ENCODE data around the gene LST1. TPM values are rescaled to one million over a fixed set of nuclear protein-coding genes. Genes with fewer than 3 reads are reported as not detected.

Gene LST1
- total and polyA plus RNA-seq, 2 of the 4 experiments (the other 2 are of a cell fraction), result not detected

Small RNAs within 50 kb of the gene (microRNA-seq; reads per million reads assigned to microRNA genes)
- gene MIR6832 (ENCODE audit: insufficient read depth in 1 of 2, insufficient read length in 1 of 2, unreplicated experiment in 1 of 2), result 0 to 0.37 reads per million in 2 experiments
- gene SNORA38 (ENCODE audit: insufficient read depth, insufficient read length), result 4.1 reads per million
- 75.4 reads per million, percentile 79 among the genes with 10 or more reads in this experiment for gene SNORD117 (ENCODE audit: insufficient read depth, insufficient read length)
- gene SNORD84 (ENCODE audit: insufficient read depth, insufficient read length), result not detected
- not detected for gene UQCRHP1 (ENCODE audit: insufficient read depth, insufficient read length)

Small RNAs within 50 kb of the gene (small RNA-seq; reads per million reads assigned to genes)
- gene MIR6832, result 0 to 0.76 (median 0) reads per million in 5 experiments
- 6.6 to 379 (median 25.4) reads per million in 5 experiments for gene SNORA38
- gene SNORD117, result 3.0 to 124 (median 29.1) reads per million in 5 experiments
- 0 reads per million in 5 experiments for gene SNORD84
- gene UQCRHP1, result 0 reads per million in 5 experiments

Other genes starting within 250 kb of the LST1 start
Only the 30 nearest of the 35 such genes appear.
- 52.2 and 55.9 TPM in 2 replicates for gene MICA, start 182.7 kb upstream of the LST1 start, total RNA-seq (2012; rRNA removed)
- 67.7 and 72.8 TPM in 2 replicates for gene MICA, start 182.7 kb upstream of the LST1 start, polyA plus RNA-seq (2012; rRNA removed)
- gene MICB, start 88.1 kb upstream of the LST1 start, total RNA-seq (2012; rRNA removed), result 11.1 and 11.7 TPM in 2 replicates
- 9.6 and 9.9 TPM in 2 replicates for gene MICB, start 88.1 kb upstream of the LST1 start, polyA plus RNA-seq (2012; rRNA removed)
- not detected in 2 replicates for gene MCCD1, start 57.3 kb upstream of the LST1 start, total RNA-seq (2012; rRNA removed)
- gene MCCD1, start 57.3 kb upstream of the LST1 start, polyA plus RNA-seq (2012; rRNA removed), result not detected in 2 replicates
- gene DDX39B, start 44.3 kb upstream of the LST1 start, total RNA-seq (2012; rRNA removed), result 640 and 796 TPM in 2 replicates
- 371 and 477 TPM in 2 replicates for gene DDX39B, start 44.3 kb upstream of the LST1 start, polyA plus RNA-seq (2012; rRNA removed)
- 1.4 and 3.1 TPM in 2 replicates for gene ATP6V1G2, start 39.7 kb upstream of the LST1 start, total RNA-seq (2012; rRNA removed)
- gene ATP6V1G2, start 39.7 kb upstream of the LST1 start, polyA plus RNA-seq (2012; rRNA removed), result 4.8 and 6.5 TPM in 2 replicates
- 10.0 and 10.8 TPM in 2 replicates for gene NFKBIL1, start 38.7 kb upstream of the LST1 start, total RNA-seq (2012; rRNA removed)
- gene NFKBIL1, start 38.7 kb upstream of the LST1 start, polyA plus RNA-seq (2012; rRNA removed), result 7.8 and 9.5 TPM in 2 replicates
- gene LTA, start 14.0 kb upstream of the LST1 start, total RNA-seq (2012; rRNA removed), result not detected in 2 replicates
- not detected in 2 replicates for gene LTA, start 14.0 kb upstream of the LST1 start, polyA plus RNA-seq (2012; rRNA removed)
- not detected in 2 replicates for gene TNF, start 10.7 kb upstream of the LST1 start, total RNA-seq (2012; rRNA removed)
- not detected in 2 replicates for gene TNF, start 10.7 kb upstream of the LST1 start, polyA plus RNA-seq (2012; rRNA removed)
- gene LTB, start 3.9 kb upstream of the LST1 start, total RNA-seq (2012; rRNA removed), result not detected in 2 replicates
- not detected in 2 replicates for gene LTB, start 3.9 kb upstream of the LST1 start, polyA plus RNA-seq (2012; rRNA removed)
- not detected in 2 replicates for gene NCR3, start 6.7 kb downstream of the LST1 start, total RNA-seq (2012; rRNA removed)
- not detected in 2 replicates for gene NCR3, start 6.7 kb downstream of the LST1 start, polyA plus RNA-seq (2012; rRNA removed)
- gene AIF1, start 29.0 kb downstream of the LST1 start, total RNA-seq (2012; rRNA removed), result not detected in 2 replicates
- not detected in 2 replicates for gene AIF1, start 29.0 kb downstream of the LST1 start, polyA plus RNA-seq (2012; rRNA removed)
- gene PRRC2A, start 34.4 kb downstream of the LST1 start, total RNA-seq (2012; rRNA removed), result 7.7 and 8.1 TPM in 2 replicates
- 88.6 and 101 TPM in 2 replicates for gene PRRC2A, start 34.4 kb downstream of the LST1 start, polyA plus RNA-seq (2012; rRNA removed)
- 40.7 and 41.4 TPM in 2 replicates for gene BAG6, start 66.4 kb downstream of the LST1 start, total RNA-seq (2012; rRNA removed)
- gene BAG6, start 66.4 kb downstream of the LST1 start, polyA plus RNA-seq (2012; rRNA removed), result 134 and 151 TPM in 2 replicates
- 0.83 and 1.4 TPM in 2 replicates for gene APOM, start 69.6 kb downstream of the LST1 start, total RNA-seq (2012; rRNA removed)
- gene APOM, start 69.6 kb downstream of the LST1 start, polyA plus RNA-seq (2012; rRNA removed), result 3.5 and 3.8 TPM in 2 replicates
- gene C6orf47, start 74.5 kb downstream of the LST1 start, total RNA-seq (2012; rRNA removed), result 13.1 and 14.2 TPM in 2 replicates
- gene C6orf47, start 74.5 kb downstream of the LST1 start, polyA plus RNA-seq (2012; rRNA removed), result 8.9 and 9.0 TPM in 2 replicates
- 6.1 and 7.2 TPM in 2 replicates for gene GPANK1, start 78.7 kb downstream of the LST1 start, total RNA-seq (2012; rRNA removed)
- gene GPANK1, start 78.7 kb downstream of the LST1 start, polyA plus RNA-seq (2012; rRNA removed), result 13.8 and 16.7 TPM in 2 replicates
- gene CSNK2B, start 79.8 kb downstream of the LST1 start, total RNA-seq (2012; rRNA removed), result 218 and 240 TPM in 2 replicates
- gene CSNK2B, start 79.8 kb downstream of the LST1 start, polyA plus RNA-seq (2012; rRNA removed), result 178 and 194 TPM in 2 replicates
- 1.9 and 2.2 TPM in 2 replicates for gene LY6G5B, start 83.7 kb downstream of the LST1 start, total RNA-seq (2012; rRNA removed)
- gene LY6G5B, start 83.7 kb downstream of the LST1 start, polyA plus RNA-seq (2012; rRNA removed), result 10.2 and 13.6 TPM in 2 replicates
- gene LY6G5C, start 94.8 kb downstream of the LST1 start, total RNA-seq (2012; rRNA removed), result 0.18 TPM in 1 of 2 replicates, not detected in the other
- 2.0 and 2.1 TPM in 2 replicates for gene LY6G5C, start 94.8 kb downstream of the LST1 start, polyA plus RNA-seq (2012; rRNA removed)
- gene ABHD16A, start 117.0 kb downstream of the LST1 start, total RNA-seq (2012; rRNA removed), result 30.3 and 35.1 TPM in 2 replicates
- 31.5 and 34.6 TPM in 2 replicates for gene ABHD16A, start 117.0 kb downstream of the LST1 start, polyA plus RNA-seq (2012; rRNA removed)
- not detected in 2 replicates for gene LY6G6F, start 120.6 kb downstream of the LST1 start, total RNA-seq (2012; rRNA removed)
- not detected in 2 replicates for gene LY6G6F, start 120.6 kb downstream of the LST1 start, polyA plus RNA-seq (2012; rRNA removed)
- gene LY6G6D, start 129.1 kb downstream of the LST1 start, total RNA-seq (2012; rRNA removed), result not detected in 2 replicates
- gene LY6G6D, start 129.1 kb downstream of the LST1 start, polyA plus RNA-seq (2012; rRNA removed), result not detected in 2 replicates
- not detected in 2 replicates for gene LY6G6C, start 135.5 kb downstream of the LST1 start, total RNA-seq (2012; rRNA removed)
- not detected in 2 replicates for gene LY6G6C, start 135.5 kb downstream of the LST1 start, polyA plus RNA-seq (2012; rRNA removed)
- not detected in 2 replicates for gene MPIG6B, start 137.1 kb downstream of the LST1 start, total RNA-seq (2012; rRNA removed)
- not detected in 2 replicates for gene MPIG6B, start 137.1 kb downstream of the LST1 start, polyA plus RNA-seq (2012; rRNA removed)
- gene DDAH2, start 143.0 kb downstream of the LST1 start, total RNA-seq (2012; rRNA removed), result 40.0 and 40.7 TPM in 2 replicates
- gene DDAH2, start 143.0 kb downstream of the LST1 start, polyA plus RNA-seq (2012; rRNA removed), result 57.9 and 58.4 TPM in 2 replicates
- gene CLIC1, start 150.3 kb downstream of the LST1 start, total RNA-seq (2012; rRNA removed), result 992 and 1,185 TPM in 2 replicates
- gene CLIC1, start 150.3 kb downstream of the LST1 start, polyA plus RNA-seq (2012; rRNA removed), result 692 and 706 TPM in 2 replicates
- gene MSH5, start 153.7 kb downstream of the LST1 start, total RNA-seq (2012; rRNA removed), result 4.7 and 5.6 TPM in 2 replicates
- gene MSH5, start 153.7 kb downstream of the LST1 start, polyA plus RNA-seq (2012; rRNA removed), result 14.5 and 15.7 TPM in 2 replicates
- gene SAPCD1, start 176.4 kb downstream of the LST1 start, total RNA-seq (2012; rRNA removed), result not detected in 2 replicates
- gene SAPCD1, start 176.4 kb downstream of the LST1 start, polyA plus RNA-seq (2012; rRNA removed), result 2.2 and 2.3 TPM in 2 replicates
- gene VWA7, start 191.1 kb downstream of the LST1 start, total RNA-seq (2012; rRNA removed), result under 0.01 and 0.28 TPM in 2 replicates
- 1.0 and 1.4 TPM in 2 replicates for gene VWA7, start 191.1 kb downstream of the LST1 start, polyA plus RNA-seq (2012; rRNA removed)
- gene VARS1, start 209.5 kb downstream of the LST1 start, total RNA-seq (2012; rRNA removed), result 32.2 and 41.2 TPM in 2 replicates
- 39.6 and 42.0 TPM in 2 replicates for gene VARS1, start 209.5 kb downstream of the LST1 start, polyA plus RNA-seq (2012; rRNA removed)